Neural crest cell (in vitro differentiated cells): ENCODE results near the gene TRAF1. TPM values are rescaled to one million over a fixed set of nuclear protein-coding genes. Genes with fewer than 3 reads are reported as not detected.

ENCODE experiments used
- DNase-seq: peaks from one replicate; pipeline ENCODE4 v3.0.0; 2021; ENCODE audit warnings: low read depth, mixed read lengths, low spot score
- H3K27ac Mint-ChIP-seq: one replicate; pipeline ENCODE4 v1.8.0; 2021; ENCODE audit warnings: mild to moderate bottlenecking, mixed read lengths; ENCODE audit not compliant: unreplicated experiment
- H3K27me3 Mint-ChIP-seq: 2 replicates; pipeline ENCODE4 v1.8.0; 2021; ENCODE audit warnings: low read depth, mild to moderate bottlenecking, mixed read lengths
- H3K36me3 Mint-ChIP-seq: 2 replicates; pipeline ENCODE4 v1.8.0; 2021; ENCODE audit warnings: low read depth, mild to moderate bottlenecking, mixed read lengths
- H3K4me1 Mint-ChIP-seq: 2 replicates; pipeline ENCODE4 v1.8.0; 2021; ENCODE audit warnings: mixed read lengths
- H3K4me3 Mint-ChIP-seq: one replicate; pipeline ENCODE4 v1.8.0; 2021; ENCODE audit warnings: mild to moderate bottlenecking, mixed read lengths
- H3K9me3 Mint-ChIP-seq: 2 replicates; pipeline ENCODE4 v1.8.0; 2021; ENCODE audit warnings: mixed read lengths
- CTCF ChIP-seq: fragments of 200-600 bp; sonication (generic); conservative IDR thresholded peaks from 2 replicates; pipeline ENCODE4 v1.5.0; 2021; ENCODE audit warnings: antibody characterized with exemption, mild to moderate bottlenecking
- total RNA-seq: library from RNA; stranded (reverse); gene quantifications from 2 replicates; pipeline ENCODE4 v1.2.1, GENCODE V29; 2021

TRAF1 gene
- total RNA-seq, 1 donor from 2014 or later = 3.8 TPM

- H3K36me3 Mint-ChIP-seq = peaks cover 15% of the 10 kb centered on the region
- H3K4me1 Mint-ChIP-seq = peaks cover 33% of the 10 kb centered on the region
- H3K4me3 Mint-ChIP-seq = peak overlapping the region; percentile 89
- H3K9me3 Mint-ChIP-seq = no peaks in the 10 kb centered on the region
- DNase-seq = no peak
- no peak for TF ChIP-seq CTCF
- H3K27ac Mint-ChIP-seq = no peak overlapping the region
- no peaks in the 10 kb centered on the region for H3K27me3 Mint-ChIP-seq
Measured at GRCh38 chr9:120869726-120870125, 56.9 kb downstream of the TRAF1 start.

GRCh38 chr9:120869360-120869687 is 57.3 kb downstream of the TRAF1 start:
- Mint-ChIP-seq H3K36me3 (peaks cover 15% of the 10 kb centered on the region), H3K4me1 (peaks cover 30% of the 10 kb centered on the region), H3K27me3 (no peaks in the 10 kb centered on the region), H3K4me3 (peak overlapping the region; percentile 89), H3K9me3 (no peaks in the 10 kb centered on the region), H3K27ac (peak overlapping the region; percentile 84)
- peak; percentile 20 for TF ChIP-seq CTCF
- DNase-seq = no peak

GRCh38 chr9:120868676-120869359 is 57.8 kb downstream of the TRAF1 start:
- no peaks in the 10 kb centered on the region for H3K9me3 Mint-ChIP-seq
- peak overlapping the region; percentile 89 for H3K4me3 Mint-ChIP-seq
- peak overlapping the region; percentile 84 for H3K27ac Mint-ChIP-seq
- peaks cover 28% of the 10 kb centered on the region for H3K4me1 Mint-ChIP-seq
- peak; percentile 42 for TF ChIP-seq CTCF
- H3K36me3 Mint-ChIP-seq = peaks cover 19% of the 10 kb centered on the region
- H3K27me3 Mint-ChIP-seq = no peaks in the 10 kb centered on the region
- DNase-seq = peak; percentile 90

- Mint-ChIP-seq H3K4me1 (peaks cover 23% of the 10 kb centered on the region), H3K9me3 (no peaks in the 10 kb centered on the region), H3K27ac (no peak overlapping the region), H3K36me3 (peaks cover 15% of the 10 kb centered on the region), H3K27me3 (no peaks in the 10 kb centered on the region), H3K4me3 (peak overlapping the region; percentile 66)
- TF ChIP-seq CTCF = no peak
- no peak for DNase-seq
Measured at GRCh38 chr9:120868339-120868675, 58.3 kb downstream of the TRAF1 start.

GRCh38 chr9:120867676-120868338 is 58.8 kb downstream of the TRAF1 start:
- no peak for DNase-seq
- H3K27me3 Mint-ChIP-seq = no peaks in the 10 kb centered on the region
- peaks cover 23% of the 10 kb centered on the region for H3K4me1 Mint-ChIP-seq
- no peak overlapping the region for H3K27ac Mint-ChIP-seq
- peak overlapping the region; percentile 66 for H3K4me3 Mint-ChIP-seq
- no peak for TF ChIP-seq CTCF
- peaks cover 15% of the 10 kb centered on the region for H3K36me3 Mint-ChIP-seq
- no peaks in the 10 kb centered on the region for H3K9me3 Mint-ChIP-seq
